Right ventricle myocardium superior (tissue), 1 donor: ENCODE measurements around the gene KIAA1614. TPM values are rescaled to one million over a fixed set of nuclear protein-coding genes. Genes with fewer than 3 reads are reported as not detected.
A peak's percentile ranks its signal among the peaks of the same experiment; 100 is the strongest.
"Not testable (repeated sequence)": the region's sequence is repeated elsewhere in the genome, so short reads cannot be mapped to it uniquely, and the experiment has no call there.

Experiments used
- ATAC-seq: fragments of 200-7000 bp; cut with Tn5 transposase; one replicate; pipeline ENCODE4 v1.9.1; 2020; ENCODE audit warnings: mild to moderate bottlenecking; ENCODE audit not compliant: poor library complexity
- DNase-seq: peaks from one replicate; pipeline ENCODE4 v3.0.0-alpha.2; 2020
- intact Hi-C: fragments of 100-400 bp; cut with DNase I; formaldehyde crosslinking; loops from one replicate; pipeline ENCODE4 v1.11.2; 2022
- total RNA-seq: library from RNA; stranded (reverse); fragmentation: NEBNext Ultra II Directional; extraction: Animal tissue kit (Norgen Biotek cat#: 25700); gene quantifications from one replicate; pipeline ENCODE4 v1.2.1, GENCODE V29; 2021
- donor health status: DM: no; HTN: yes; CAD: no; lungs with severe emphysema.

Gene KIAA1614
- total RNA-seq, 1 donor from 2014 or later: 7.1 TPM

DNA sequence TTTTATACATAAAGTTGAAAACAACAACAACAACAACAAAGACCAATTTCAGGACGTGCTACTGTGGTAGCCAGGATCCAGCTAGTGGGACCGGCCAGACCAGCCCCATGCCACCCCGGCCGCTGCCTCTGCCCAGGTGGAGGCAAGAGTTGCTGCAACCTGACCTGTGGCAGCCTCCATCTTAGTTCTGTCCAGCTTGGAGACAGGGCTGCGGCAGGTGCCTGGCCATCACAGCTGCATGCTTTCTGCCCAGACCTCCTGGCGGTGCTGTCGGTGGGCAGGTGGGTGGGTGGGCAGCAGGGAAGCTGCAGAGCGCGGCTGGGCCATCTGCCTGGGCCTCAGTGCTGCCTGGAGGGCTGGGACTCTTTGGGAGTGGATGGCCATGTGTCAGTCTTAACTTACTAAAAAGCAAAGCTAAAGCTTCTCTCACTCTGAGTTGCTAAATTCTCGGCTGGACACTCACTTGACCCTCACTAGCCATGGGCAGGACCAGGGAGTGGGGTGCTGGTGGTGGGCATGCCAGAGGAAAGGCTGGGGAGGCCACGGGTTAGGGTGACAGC, 38.6 kb downstream of the KIAA1614 start:
- DNase-seq (no peak), ATAC-seq (no peak)
- intact Hi-C loops: no loop called here

GRCh38 chr1:180951836-180952656, 39.3 kb downstream of the KIAA1614 start:
- no peak for ATAC-seq
- no peak for DNase-seq
- intact Hi-C loops: no loop called here

- intact Hi-C loops: no loop called here
- ATAC-seq (no peak), DNase-seq (no peak)
These were observed 39.9 kb downstream of the KIAA1614 start for GRCh38 chr1:180952657-180953013.

DNA sequence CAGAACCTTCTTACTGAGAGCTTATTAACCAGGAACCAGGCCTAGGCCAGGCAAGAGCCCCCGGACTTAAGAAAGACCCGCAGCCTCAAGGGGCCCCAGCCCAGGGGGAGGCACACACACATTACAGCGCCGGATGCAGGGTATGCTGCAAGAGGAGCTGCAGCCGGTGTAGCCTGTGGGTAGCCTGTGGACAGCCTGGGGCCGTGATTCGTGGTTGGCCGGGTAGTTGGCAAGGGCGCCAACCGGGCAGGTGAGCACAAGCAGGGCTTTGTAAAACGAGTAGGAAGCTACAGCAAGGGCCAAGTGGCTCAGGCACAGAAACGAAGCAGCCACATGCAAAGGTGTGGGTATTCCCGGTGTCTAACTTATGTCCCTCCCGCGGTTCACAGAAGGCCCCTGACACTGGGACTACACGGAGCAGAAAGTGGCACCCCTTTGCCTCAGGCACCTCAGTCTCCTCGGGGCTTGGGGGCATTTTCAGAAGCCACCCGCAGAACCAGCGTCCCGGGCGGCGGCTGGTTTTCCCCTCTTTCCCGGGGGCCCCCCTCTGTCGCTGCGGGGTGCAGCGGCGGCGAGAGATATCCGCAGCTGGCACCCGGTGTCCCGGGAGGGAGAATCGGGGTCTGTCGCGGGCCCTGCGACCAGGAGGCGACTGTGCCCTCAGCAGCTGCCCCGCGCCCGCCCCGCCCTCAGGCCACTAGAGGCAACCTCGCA, 40.8 kb downstream of the KIAA1614 start:
- DNase-seq (no peak), ATAC-seq (peak; percentile 15)
- intact Hi-C loops: no loop called here

DNA sequence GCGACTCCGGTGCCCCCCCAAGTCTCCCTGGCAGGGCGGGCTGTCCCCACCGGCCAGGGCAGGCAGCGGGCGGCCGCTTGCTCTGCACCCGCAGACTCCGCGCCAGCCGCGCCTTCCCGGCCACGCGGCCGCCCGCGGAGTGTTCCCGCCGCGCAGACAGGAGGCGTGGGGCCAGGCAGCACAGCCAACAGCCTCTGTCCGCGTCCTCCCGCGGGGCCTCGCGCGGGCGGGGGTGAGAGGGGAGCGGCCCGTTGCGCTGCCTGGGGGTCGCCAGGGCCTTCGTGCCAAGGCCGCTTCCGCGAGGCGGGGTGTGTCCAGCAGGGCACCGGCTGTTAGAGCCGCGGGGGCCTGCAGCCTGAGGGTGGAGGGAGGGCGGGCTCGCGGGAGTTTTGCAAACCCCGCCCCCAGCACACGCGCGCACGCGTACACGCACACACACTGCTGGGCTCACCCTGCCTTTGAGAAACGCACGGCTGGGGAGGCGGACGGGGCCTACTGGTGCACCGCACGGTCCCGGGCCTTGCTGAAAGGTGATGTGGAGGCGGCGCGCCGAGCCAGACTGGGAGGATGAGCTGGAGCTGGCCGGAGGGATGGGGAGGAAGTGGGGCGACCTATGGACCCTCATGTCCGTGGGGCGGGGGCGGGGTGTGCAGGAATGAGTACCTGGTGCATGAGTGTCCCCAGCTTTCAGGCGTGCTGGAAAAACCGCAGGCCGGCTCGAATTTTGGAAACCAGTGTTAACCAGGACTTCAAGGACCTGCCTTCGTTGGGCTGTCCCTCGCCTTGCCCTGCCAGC, 41.5 kb downstream of the KIAA1614 start:
- peak; percentile 81 for DNase-seq
- intact Hi-C loops: no loop called here
- peak; percentile 88 for ATAC-seq

- no peak for DNase-seq
- no peak for ATAC-seq
- intact Hi-C loops: no loop called here
These were observed 42.1 kb downstream of the KIAA1614 start for GRCh38 chr1:180954801-180955165.

DNA sequence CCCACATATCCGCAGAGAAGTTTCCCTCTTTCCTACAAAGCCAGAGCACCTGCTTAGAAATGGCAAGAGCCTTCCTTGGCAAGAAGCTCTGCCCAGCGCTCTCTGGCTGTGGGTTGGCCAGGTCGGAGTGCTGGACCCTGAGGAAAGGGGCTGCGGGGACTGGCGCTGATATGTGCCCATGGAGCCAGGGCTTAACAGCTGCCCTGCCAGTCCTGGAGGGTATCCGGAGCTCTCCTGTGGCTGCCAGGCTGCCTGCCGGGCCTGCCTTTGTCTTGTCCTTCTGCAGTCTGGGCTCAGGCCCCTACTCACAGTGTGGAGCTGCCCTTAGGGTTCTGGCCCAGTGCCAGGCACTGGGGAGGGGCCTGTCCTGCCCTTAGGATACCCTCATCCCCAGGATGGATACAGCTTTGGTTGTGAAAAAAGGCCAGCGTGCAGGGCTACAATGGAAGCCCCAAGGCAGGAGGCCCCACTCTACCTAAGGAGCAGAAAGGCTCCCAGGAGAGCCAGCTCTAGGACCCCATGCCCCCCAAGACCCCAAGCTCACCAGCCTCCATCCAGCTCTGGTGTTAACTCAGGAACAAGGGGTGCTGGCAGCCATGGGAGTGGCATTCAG, 43.4 kb downstream of the KIAA1614 start:
- intact Hi-C loops: no loop called here
- DNase-seq (no peak), ATAC-seq (no peak)

DNA sequence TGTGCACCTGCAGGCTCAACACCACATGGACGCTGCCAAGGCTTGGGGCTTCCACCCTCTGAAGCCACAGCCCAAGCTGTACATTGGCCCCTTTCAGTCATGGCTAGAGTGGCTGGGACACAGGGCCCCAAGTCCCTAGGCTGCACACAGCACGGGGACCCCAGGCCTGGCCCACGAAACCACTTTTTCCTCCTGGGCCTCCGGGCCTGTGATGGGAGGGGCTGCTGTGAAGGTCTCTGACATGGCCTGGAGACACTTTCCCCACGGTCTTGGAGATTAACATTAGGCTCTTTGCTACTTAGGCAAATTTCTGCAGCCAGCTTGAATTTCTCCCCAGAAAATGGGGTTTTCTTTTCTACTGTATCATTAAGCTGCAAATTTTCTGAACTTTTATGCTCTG, 46.9 kb downstream of the KIAA1614 start:
- intact Hi-C loops, ATAC-seq, DNase-seq: not testable (repeated sequence)

DNA sequence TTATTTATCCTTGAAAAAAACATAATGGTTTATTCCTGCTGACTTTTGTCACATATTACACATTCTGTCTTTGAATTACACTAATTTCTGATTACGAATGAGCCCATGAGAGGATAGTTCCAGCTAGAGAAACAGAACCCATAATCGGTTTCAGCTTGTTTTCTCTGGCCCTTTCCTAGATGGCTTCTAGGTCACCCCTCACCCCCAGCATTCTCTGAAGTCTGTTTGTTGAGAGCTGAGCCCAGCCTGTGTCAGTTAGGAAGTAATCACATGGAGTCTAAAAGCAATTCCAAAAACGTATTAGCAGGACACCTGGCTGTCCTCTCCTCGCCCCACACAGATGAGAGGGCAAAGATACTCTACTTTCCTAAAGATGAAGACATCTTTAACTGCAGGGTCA, 48.9 kb downstream of the KIAA1614 start:
- intact Hi-C loops: no loop called here
- no peak for ATAC-seq

GRCh38 chr1:180962178-180962577, 49.5 kb downstream of the KIAA1614 start:
- no peak for DNase-seq
- ATAC-seq: no peak
- intact Hi-C loops: no loop called here

More for the DNA sequence above, 48.9 kb downstream of the KIAA1614 start:
- no peak for DNase-seq

GRCh38 chr1:180964056-180964455, 51.4 kb downstream of the KIAA1614 start:
- no peak for ATAC-seq
- no peak for DNase-seq
- intact Hi-C loops: no loop called here

DNA sequence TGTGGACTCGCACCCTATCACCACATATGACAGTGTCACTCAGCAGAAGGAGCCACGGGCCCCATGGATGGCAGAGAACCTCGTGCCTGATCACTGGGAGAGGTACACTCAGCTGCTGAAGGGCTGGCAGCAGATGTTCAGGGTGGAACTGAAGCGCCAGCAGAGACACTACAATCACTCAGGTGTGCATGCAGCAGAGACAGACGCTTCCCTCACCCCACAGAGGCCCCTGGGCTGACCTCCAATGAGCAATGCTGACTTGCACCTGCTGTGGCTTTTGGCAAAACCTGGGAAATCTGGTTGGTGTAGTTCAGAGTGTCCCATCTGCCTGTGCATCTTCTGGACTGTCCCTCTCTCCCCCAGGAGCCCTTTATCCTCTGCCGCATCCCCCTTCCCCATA, 51.9 kb downstream of the KIAA1614 start:
- intact Hi-C loops: no loop called here
- no peak for ATAC-seq
- no peak for DNase-seq

GRCh38 chr1:180966312-180966711, 53.6 kb downstream of the KIAA1614 start:
- intact Hi-C loops: no loop called here
- DNase-seq (no peak), ATAC-seq (no peak)

- DNase-seq (no peak), ATAC-seq (no peak)
- intact Hi-C loops: no loop called here
These were observed 54.2 kb downstream of the KIAA1614 start for GRCh38 chr1:180966744-180967536.

GRCh38 chr1:180967558-180967957, 54.9 kb downstream of the KIAA1614 start:
- intact Hi-C loops: no loop called here
- DNase-seq: no peak
- no peak for ATAC-seq

GRCh38 chr1:180968834-180969233, 56.1 kb downstream of the KIAA1614 start:
- ATAC-seq: peak; percentile 8
- intact Hi-C loops, DNase-seq: not testable (repeated sequence)

GRCh38 chr1:180969434-180969833, 56.7 kb downstream of the KIAA1614 start:
- DNase-seq: no peak
- intact Hi-C loops: no loop called here
- ATAC-seq: no peak
